Measurements from ENCODE around the gene NAA15.

The NAA15 gene

GRCh38 chr4:139278912-139279759, 22.2 kb upstream of the NAA15 start:
- peak; percentile 33 for DNase-seq (ENCODE audit: low read depth)
- no peak for TF ChIP-seq CTCF (conservative IDR thresholded peaks at IDR 0.05; ENCODE audit: low read depth, low read length)
- peak overlapping the region; percentile 66 for H3K4me3 ChIP-seq (ENCODE audit: low read depth, low read length)

GRCh38 chr4:139279760-139280620, 21.3 kb upstream of the NAA15 start, which contains the start of gene MGARP:
Gene MGARP, minus strand, starts transcription at chr4:139280225. Its CDS starts 67 bp downstream, at chr4:139280158.
- DNase-seq (ENCODE audit: low read depth): peak; percentile 28
- H3K4me3 ChIP-seq (ENCODE audit: low read depth, low read length): peak within 1 kb of the TSS; percentile 66
- no peak for TF ChIP-seq CTCF (conservative IDR thresholded peaks at IDR 0.05; ENCODE audit: low read depth, low read length)

GRCh38 chr4:139282065-139282720, 19.1 kb upstream of the NAA15 start:
- no peak overlapping the region for H3K4me3 ChIP-seq (ENCODE audit: low read depth, low read length)
- no peak for TF ChIP-seq CTCF (conservative IDR thresholded peaks at IDR 0.05; ENCODE audit: low read depth, low read length)
- DNase-seq (ENCODE audit: low read depth): peak; percentile 40

- no peak overlapping the region for H3K4me3 ChIP-seq (ENCODE audit: low read depth, low read length)
- peak; percentile 35 for DNase-seq (ENCODE audit: low read depth)
- no peak for TF ChIP-seq CTCF (conservative IDR thresholded peaks at IDR 0.05; ENCODE audit: low read depth, low read length)
Observed at GRCh38 chr4:139282721-139283075, 18.6 kb upstream of the NAA15 start.

GRCh38 chr4:139286186-139286698, 15.1 kb upstream of the NAA15 start:
- no peak for DNase-seq (ENCODE audit: low read depth)
- TF ChIP-seq CTCF (conservative IDR thresholded peaks at IDR 0.05; ENCODE audit: low read depth, low read length): no peak
- no peak overlapping the region for H3K4me3 ChIP-seq (ENCODE audit: low read depth, low read length)

GRCh38 chr4:139295206-139295941, 5.9 kb upstream of the NAA15 start:
- peak overlapping the region; percentile 92 for H3K4me3 ChIP-seq (ENCODE audit: low read depth, low read length)
- peak; percentile 95 for TF ChIP-seq CTCF (conservative IDR thresholded peaks at IDR 0.05; ENCODE audit: low read depth, low read length)
- DNase-seq (ENCODE audit: low read depth): peak; percentile 96

All from choroid plexus epithelial cell (primary cell).